Smooth muscle cell (in vitro differentiated cells): ENCODE data around the gene LMTK2. TPM values are rescaled to one million over a fixed set of nuclear protein-coding genes. Genes with fewer than 3 reads are reported as not detected.

Experiments
- DNase-seq: peaks from one replicate; lab custom pipeline; 2025; ENCODE audit not compliant: unreplicated experiment; lab: John Stamatoyannopoulos, UW
- H2AFZ ChIP-seq: fragments of 200-600 bp; sonication (generic); 2 replicates; pipeline ENCODE4 v1.6.0; 2016; ENCODE audit warnings: antibody characterized with exemption, low read depth, mild to moderate bottlenecking
- H3F3A ChIP-seq: fragments of 200-600 bp; sonication (generic); 2 replicates; pipeline ENCODE4 v1.6.0; 2017; ENCODE audit warnings: antibody characterized with exemption, low read depth
- H3K27ac ChIP-seq: fragments of 200-600 bp; sonication (generic); 2 replicates; pipeline ENCODE4 v1.5.1; 2016; ENCODE audit warnings: low read depth, mild to moderate bottlenecking
- H3K27me3 ChIP-seq: fragments of 200-600 bp; sonication (generic); 2 replicates; pipeline ENCODE4 v1.6.1; 2016; ENCODE audit warnings: low read depth, mild to moderate bottlenecking
- H3K36me3 ChIP-seq: fragments of 200-600 bp; sonication (generic); 2 replicates; pipeline ENCODE4 v1.5.1; 2016; ENCODE audit warnings: low read depth
- H3K4me1 ChIP-seq: fragments of 200-600 bp; sonication (generic); 2 replicates; pipeline ENCODE4 v1.5.1; 2016; ENCODE audit warnings: low read depth
- H3K4me2 ChIP-seq: fragments of 200-600 bp; sonication (generic); 2 replicates; pipeline ENCODE4 v1.6.0; 2016; ENCODE audit warnings: mild to moderate bottlenecking
- H3K4me3 ChIP-seq: fragments of 200-600 bp; sonication (generic); 2 replicates; pipeline ENCODE4 v1.5.1; 2016; ENCODE audit warnings: mild to moderate bottlenecking
- H3K79me2 ChIP-seq: fragments of 200-600 bp; sonication (generic); 2 replicates; pipeline ENCODE4 v1.6.0; 2016; ENCODE audit warnings: low read depth, mild to moderate bottlenecking
- H3K9ac ChIP-seq: fragments of 200-600 bp; sonication (generic); 2 replicates; pipeline ENCODE4 v1.6.0; 2016; ENCODE audit warnings: low read depth
- H3K9me3 ChIP-seq: fragments of 200-600 bp; sonication (generic); replicated peaks from 2 replicates; pipeline ENCODE4 v1.5.1; 2016; ENCODE audit warnings: low read depth
- H4K20me1 ChIP-seq: fragments of 200-600 bp; sonication (generic); 2 replicates; pipeline ENCODE4 v1.6.0; 2016; ENCODE audit warnings: low read depth
- WGBS: methylation state at CpG from one replicate; pipeline ENCODE4 v1.1.7; 2016; ENCODE audit warnings: low lambda C conversion rate; 5-methylcytosine and 5-hydroxymethylcytosine counted together
- polyA plus RNA-seq: library from polyadenylated mRNA; unstranded; fragments of >200 nt; fragmentation: Nextera tagmentation; extraction: Ambion mirVana; gene quantifications from 2 replicates; pipeline ENCODE4 v1.2.1, GENCODE V29; 2016
- total RNA-seq: library from RNA; depleted of rRNA; stranded (reverse); fragments of >200 nt; gene quantifications from 2 replicates; pipeline ENCODE4 v1.2.3, GENCODE V29; 2014
- TF ChIP-seq, protein P1 (sequence below): fragments of 200-600 bp; sonication (generic); IDR thresholded peaks from 2 replicates; pipeline ENCODE4 v1.5.1; 2017; ENCODE audit warnings: borderline replicate concordance, mild to moderate bottlenecking, antibody characterized with exemption; ENCODE audit not compliant: insufficient read depth, poor library complexity, severe bottlenecking

LMTK2 gene
- total and polyA plus RNA-seq, 2 experiments from 2014 or later, result 3.0 to 8.7 TPM

DNA sequence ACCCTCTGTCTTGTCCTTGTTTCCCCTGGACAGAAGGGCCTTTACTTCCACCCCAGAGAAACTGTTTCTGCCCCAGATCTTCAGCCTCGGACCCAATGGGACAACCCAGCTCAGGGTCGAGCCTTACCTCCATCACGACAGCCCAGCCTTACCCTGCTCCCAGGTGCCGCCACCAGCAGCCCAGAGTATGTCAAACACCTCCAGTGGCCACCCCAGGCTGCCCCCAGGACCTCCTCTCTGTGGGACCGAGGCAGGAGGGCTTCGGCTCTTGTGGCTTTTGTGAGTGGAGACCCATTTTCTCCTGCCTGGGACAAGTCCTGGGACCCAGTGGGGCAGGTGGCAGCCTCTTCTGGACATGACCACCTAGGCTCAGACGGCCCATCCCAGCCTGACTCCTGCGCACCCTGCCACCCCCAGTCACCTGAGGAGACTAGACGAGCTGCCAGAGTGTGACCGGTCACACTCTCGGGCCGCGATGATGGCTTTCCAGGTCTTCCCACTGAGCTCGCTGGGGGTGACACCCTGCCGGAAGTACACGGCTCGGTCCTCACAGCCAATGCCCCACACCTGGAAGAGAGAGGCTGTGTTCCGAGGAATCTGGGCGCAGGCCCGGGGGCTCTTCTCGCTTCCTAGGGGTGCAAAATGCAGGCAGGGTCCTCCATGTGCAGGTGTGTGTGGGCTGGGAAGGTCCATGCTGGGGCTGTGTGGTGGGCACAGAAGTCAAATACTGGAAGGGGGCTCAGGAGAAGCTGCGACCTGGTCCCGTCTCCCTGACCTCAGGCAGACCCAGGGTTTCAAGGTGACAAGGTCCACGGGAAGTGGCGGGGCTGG, 129.9 kb downstream of the LMTK2 start:
- no peaks in the 10 kb centered on the region for H3F3A ChIP-seq
- H3K27ac ChIP-seq, result no peak overlapping the region
- 96% methylated on average over 25 of the region's 25 CpGs for WGBS
- H2AFZ ChIP-seq, result no peak overlapping the region
- H3K4me3 ChIP-seq, result no peak overlapping the region
- no peaks in the 10 kb centered on the region for H3K27me3 ChIP-seq
- H4K20me1 ChIP-seq, result no peaks in the 10 kb centered on the region
- no peaks in the 10 kb centered on the region for H3K4me1 ChIP-seq
- no peak overlapping the region for H3K4me2 ChIP-seq
- no peak for DNase-seq
- H3K9ac ChIP-seq, result no peak overlapping the region
- no peaks in the 10 kb centered on the region for H3K9me3 ChIP-seq
- no peaks in the 10 kb centered on the region for H3K36me3 ChIP-seq
- H3K79me2 ChIP-seq, result no peaks in the 10 kb centered on the region
- TF ChIP-seq, protein P1, sequence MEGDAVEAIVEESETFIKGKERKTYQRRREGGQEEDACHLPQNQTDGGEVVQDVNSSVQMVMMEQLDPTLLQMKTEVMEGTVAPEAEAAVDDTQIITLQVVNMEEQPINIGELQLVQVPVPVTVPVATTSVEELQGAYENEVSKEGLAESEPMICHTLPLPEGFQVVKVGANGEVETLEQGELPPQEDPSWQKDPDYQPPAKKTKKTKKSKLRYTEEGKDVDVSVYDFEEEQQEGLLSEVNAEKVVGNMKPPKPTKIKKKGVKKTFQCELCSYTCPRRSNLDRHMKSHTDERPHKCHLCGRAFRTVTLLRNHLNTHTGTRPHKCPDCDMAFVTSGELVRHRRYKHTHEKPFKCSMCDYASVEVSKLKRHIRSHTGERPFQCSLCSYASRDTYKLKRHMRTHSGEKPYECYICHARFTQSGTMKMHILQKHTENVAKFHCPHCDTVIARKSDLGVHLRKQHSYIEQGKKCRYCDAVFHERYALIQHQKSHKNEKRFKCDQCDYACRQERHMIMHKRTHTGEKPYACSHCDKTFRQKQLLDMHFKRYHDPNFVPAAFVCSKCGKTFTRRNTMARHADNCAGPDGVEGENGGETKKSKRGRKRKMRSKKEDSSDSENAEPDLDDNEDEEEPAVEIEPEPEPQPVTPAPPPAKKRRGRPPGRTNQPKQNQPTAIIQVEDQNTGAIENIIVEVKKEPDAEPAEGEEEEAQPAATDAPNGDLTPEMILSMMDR, result no peak

DNA sequence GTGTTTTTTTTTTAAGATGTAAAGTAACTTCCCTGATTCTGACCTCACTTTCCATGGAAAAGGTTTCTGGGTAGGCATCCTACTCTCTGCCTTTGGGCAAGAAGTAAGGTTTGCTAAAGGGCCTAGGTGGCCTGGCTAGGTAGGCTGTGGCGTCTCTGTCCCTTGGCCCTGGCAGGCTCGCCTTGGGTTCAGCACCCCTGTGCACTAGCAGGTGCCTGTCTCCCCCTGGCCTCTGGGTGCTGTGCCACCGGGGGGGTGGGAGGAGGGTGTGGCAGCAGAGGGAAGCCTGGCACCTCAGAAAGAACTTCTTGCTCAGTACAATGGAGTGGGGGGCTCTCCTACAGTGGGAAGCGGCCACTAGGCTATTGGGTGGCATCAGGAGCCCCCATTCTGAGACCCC, 131.4 kb downstream of the LMTK2 start:
- Histone ChIP-seq H3K36me3 (no peaks in the 10 kb centered on the region), H3K9ac (peak overlapping the region; percentile 90)

DNA sequence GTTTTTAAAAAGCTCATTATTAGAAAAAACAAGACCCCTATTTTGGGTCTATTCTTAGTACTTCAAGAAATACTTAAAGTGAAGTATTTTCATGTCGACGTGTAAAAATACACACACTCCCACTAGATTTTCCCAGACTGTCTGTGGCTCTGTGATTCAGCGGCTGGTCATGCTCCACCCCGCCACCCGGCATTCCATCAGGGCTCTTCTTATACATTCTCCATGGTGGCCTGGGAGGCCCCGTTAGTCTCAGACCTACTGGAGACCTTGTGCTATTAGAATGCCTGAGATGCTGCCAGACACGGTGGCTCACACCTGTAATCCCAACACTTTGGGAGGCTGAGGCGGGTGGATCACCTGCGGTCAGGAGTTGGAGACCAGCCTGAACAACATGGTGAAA, 132.3 kb downstream of the LMTK2 start:
- H3K79me2 ChIP-seq, result no peaks in the 10 kb centered on the region
- H2AFZ ChIP-seq, result no peak overlapping the region
- no peaks in the 10 kb centered on the region for H3F3A ChIP-seq
- H3K36me3 ChIP-seq, result no peaks in the 10 kb centered on the region
- H3K4me1 ChIP-seq, result no peaks in the 10 kb centered on the region
- H3K27ac ChIP-seq, result peak overlapping the region; percentile 100
- TF ChIP-seq, protein P1, result no peak
- DNase-seq, result no peak
- no peaks in the 10 kb centered on the region for H4K20me1 ChIP-seq
- H3K4me3 ChIP-seq, result no peak overlapping the region
- no peaks in the 10 kb centered on the region for H3K27me3 ChIP-seq
- no peaks in the 10 kb centered on the region for H3K9me3 ChIP-seq
- WGBS, result 39% methylated on average over 9 of the region's 9 CpGs
- peak overlapping the region; percentile 39 for H3K4me2 ChIP-seq
- H3K9ac ChIP-seq, result peak overlapping the region; percentile 90

More for the DNA sequence above, 131.4 kb downstream of the LMTK2 start:
- Histone ChIP-seq H3K27ac (peak overlapping the region; percentile 100), H2AFZ (no peak overlapping the region), H3K27me3 (no peaks in the 10 kb centered on the region), H4K20me1 (no peaks in the 10 kb centered on the region), H3K9me3 (no peaks in the 10 kb centered on the region), H3K4me3 (no peak overlapping the region), H3F3A (no peaks in the 10 kb centered on the region), H3K4me1 (no peaks in the 10 kb centered on the region), H3K79me2 (no peaks in the 10 kb centered on the region), H3K4me2 (no peak overlapping the region)
- TF ChIP-seq, protein P1, result no peak
- 98% methylated on average over 4 of the region's 4 CpGs for WGBS
- no peak for DNase-seq
